Sigmoid colon (tissue), 7 donors: ENCODE data around the gene TSPAN14. TPM values are rescaled to one million over a fixed set of nuclear protein-coding genes. Genes with fewer than 3 reads are reported as not detected.

ENCODE experiments used
- DNase-seq: peaks from one replicate; pipeline ENCODE4 v3.0.0-alpha.2; 2019
- H3K27ac ChIP-seq, 4 donors: fragments of 200-600 bp; sonication (generic); one replicate each; pipeline ENCODE4 v1.5.1; 2016 to 2019; ENCODE audit warnings: mild to moderate bottlenecking in 1 of 4
- H3K27me3 ChIP-seq, 3 donors: fragments of 200-600 bp; sonication (generic); one replicate each; pipeline ENCODE4 v1.5.1; 2019; ENCODE audit warnings: mild to moderate bottlenecking in 1 of 3
- H3K36me3 ChIP-seq, 4 donors: fragments of 200-600 bp; sonication (generic); one replicate each; pipeline ENCODE4 v1.5.1; 2016 to 2019
- H3K4me1 ChIP-seq, 4 donors: fragments of 200-600 bp; sonication (generic); one replicate each; pipeline ENCODE4 v1.5.1; 2017 to 2019
- H3K4me3 ChIP-seq, 4 donors: fragments of 200-600 bp; sonication (generic); one replicate each; pipeline ENCODE4 v1.5.1; 2017 to 2019; ENCODE audit warnings: mild to moderate bottlenecking in 2 of 4, moderate library complexity in 1 of 4
- H3K9me3 ChIP-seq, 4 donors: fragments of 200-600 bp in 3 of 4; sonication (generic) in 3 of 4; one replicate each; pipeline versions ENCODE4 v1.5.1 to v1.6.1; 2013 to 2019
- EP300 ChIP-seq, 4 donors: sonication (generic); formaldehyde crosslinking; IDR thresholded peaks; one replicate each; pipeline ENCODE4 v1.6.1; 2017; ENCODE audit warnings: antibody characterized with exemption in 4 of 4
- POLR2A ChIP-seq, 2 donors: fragments of 450-650 bp; IDR thresholded peaks; one replicate each; pipeline ENCODE4 v1.6.1; 2016; ENCODE audit warnings: antibody characterized with exemption in 2 of 2, mild to moderate bottlenecking in 2 of 2, moderate library complexity in 2 of 2
- POLR2AphosphoS5 ChIP-seq, 4 donors: sonication (generic); formaldehyde crosslinking; IDR thresholded peaks; one replicate each; pipeline ENCODE4 v1.6.1; 2017; ENCODE audit warnings: antibody characterized with exemption in 4 of 4
- WGBS, 2 donors: extraction: QIAGEN DNeasy Blood & Tissue Kit; methylation state at CpG; one replicate each; pipeline ENCODE4 v1.1.7; 2013; 5-methylcytosine and 5-hydroxymethylcytosine counted together
- intact Hi-C: fragments of 100-400 bp; cut with DNase I; formaldehyde crosslinking; loops from one replicate; pipeline ENCODE4 v1.15.1; 2023
- polyA plus RNA-seq, 3 donors: library from polyadenylated mRNA; stranded (reverse); fragments of 200-250 nt; gene quantifications; one replicate each; pipeline ENCODE4 v1.2.3, GENCODE V29; 2013
- total RNA-seq, 4 donors: library from RNA; depleted of rRNA; stranded (reverse); fragments of >200 nt; gene quantifications; one replicate each; pipeline ENCODE4 v1.1.0, GENCODE V29; 2016
- TF ChIP-seq, protein P1 (sequence below), 4 experiments: fragments of 450-650 bp in 3 of 4; fragments of 200-600 bp in 1 of 4; IDR thresholded peaks; one replicate each; pipeline ENCODE4 v1.5.1; 2016 to 2019; ENCODE audit warnings: antibody characterized with exemption in 4 of 4, mild to moderate bottlenecking in 3 of 4, moderate library complexity in 2 of 4
- donor health status: healthy with polysubstance abuse.
- donor health status: Bipolar disorder and iron deficiency.
- donor health status: healthy.

The TSPAN14 gene
- total and polyA plus RNA-seq, 7 donors, result 12.0 to 67.3 (median 23.5) TPM

DNA sequence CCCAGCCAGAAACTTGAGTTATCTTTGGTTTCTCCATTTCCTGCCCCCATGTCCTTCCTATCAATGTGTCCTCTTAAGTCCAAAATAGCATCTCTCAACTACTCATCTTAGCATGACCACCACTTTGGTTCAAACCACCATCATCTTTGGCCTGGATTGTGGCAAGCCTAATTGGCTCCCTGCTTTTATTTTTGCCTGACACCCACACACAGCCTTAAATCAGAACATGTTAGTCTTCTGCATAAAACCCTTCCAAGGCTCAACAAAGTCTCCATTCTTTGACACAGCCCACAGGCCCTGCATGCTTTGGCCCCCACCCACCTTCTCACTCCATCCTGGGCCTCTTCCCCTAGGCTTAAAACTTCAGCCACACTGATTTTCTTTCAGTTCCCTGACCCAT lies 2.0 kb upstream of the TSPAN14 start:
- intact Hi-C loops, result loop anchor here (5.0 kb wide), 2 partner anchors 40 to 70 kb away; no protein-coding TSS in a partner anchor
- TF ChIP-seq, protein P1, sequence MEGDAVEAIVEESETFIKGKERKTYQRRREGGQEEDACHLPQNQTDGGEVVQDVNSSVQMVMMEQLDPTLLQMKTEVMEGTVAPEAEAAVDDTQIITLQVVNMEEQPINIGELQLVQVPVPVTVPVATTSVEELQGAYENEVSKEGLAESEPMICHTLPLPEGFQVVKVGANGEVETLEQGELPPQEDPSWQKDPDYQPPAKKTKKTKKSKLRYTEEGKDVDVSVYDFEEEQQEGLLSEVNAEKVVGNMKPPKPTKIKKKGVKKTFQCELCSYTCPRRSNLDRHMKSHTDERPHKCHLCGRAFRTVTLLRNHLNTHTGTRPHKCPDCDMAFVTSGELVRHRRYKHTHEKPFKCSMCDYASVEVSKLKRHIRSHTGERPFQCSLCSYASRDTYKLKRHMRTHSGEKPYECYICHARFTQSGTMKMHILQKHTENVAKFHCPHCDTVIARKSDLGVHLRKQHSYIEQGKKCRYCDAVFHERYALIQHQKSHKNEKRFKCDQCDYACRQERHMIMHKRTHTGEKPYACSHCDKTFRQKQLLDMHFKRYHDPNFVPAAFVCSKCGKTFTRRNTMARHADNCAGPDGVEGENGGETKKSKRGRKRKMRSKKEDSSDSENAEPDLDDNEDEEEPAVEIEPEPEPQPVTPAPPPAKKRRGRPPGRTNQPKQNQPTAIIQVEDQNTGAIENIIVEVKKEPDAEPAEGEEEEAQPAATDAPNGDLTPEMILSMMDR (IDR thresholded peaks at IDR 0.05), result no peak
- no peak for TF ChIP-seq EP300 (IDR thresholded peaks at IDR 0.05)
- TF ChIP-seq POLR2A (IDR thresholded peaks at IDR 0.05), result no peak
- TF ChIP-seq POLR2AphosphoS5 (IDR thresholded peaks at IDR 0.05), result no peak
- Histone ChIP-seq H3K36me3 (no peaks in the 10 kb centered on the region), H3K9me3 (no peaks in the 10 kb centered on the region), H3K27me3 (no peaks in the 10 kb centered on the region), H3K27ac (peak overlapping the region in 1 of 4 donors; percentile 93), H3K4me3 (no peak overlapping the region), H3K4me1 (peaks cover 0 to 32% (median 28%) of the 10 kb centered on the region in 4 donors)
- DNase-seq, result no peak

DNA sequence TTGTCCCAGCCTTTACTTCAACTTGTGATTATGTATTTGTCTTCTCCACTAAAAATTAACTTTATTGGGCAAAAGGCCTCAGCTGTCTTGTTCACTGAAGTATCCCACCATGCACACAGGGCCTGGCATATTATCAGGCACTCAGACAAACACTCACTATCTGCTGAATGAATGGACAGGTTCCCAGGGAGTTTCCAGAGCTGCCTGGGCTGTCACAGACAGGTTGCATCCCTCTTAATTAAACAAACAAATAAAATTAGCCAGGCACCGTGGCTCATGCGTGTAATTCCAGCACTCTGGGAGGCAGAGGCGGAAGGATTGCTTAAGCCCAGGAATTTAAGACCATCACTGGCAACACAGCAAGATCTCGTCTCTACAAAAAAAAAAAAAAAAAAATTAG lies 1.5 kb upstream of the TSPAN14 start:
- H3K27ac ChIP-seq, result peak overlapping the region in 3 of 4 donors; percentile 86 to 98 (median 93)
- no peak for DNase-seq
- no peaks in the 10 kb centered on the region for H3K27me3 ChIP-seq
- H3K36me3 ChIP-seq, result no peaks in the 10 kb centered on the region
- TF ChIP-seq POLR2A (IDR thresholded peaks at IDR 0.05), result no peak
- TF ChIP-seq POLR2AphosphoS5 (IDR thresholded peaks at IDR 0.05), result no peak
- TF ChIP-seq, protein P1 (IDR thresholded peaks at IDR 0.05), result no peak
- no peak for TF ChIP-seq EP300 (IDR thresholded peaks at IDR 0.05)
- 80 to 85% methylated on average over 4 of the region's 4 CpGs for WGBS, 2 donors
- no peaks in the 10 kb centered on the region for H3K9me3 ChIP-seq
- intact Hi-C loops, result loop anchor here (5.0 kb wide), 2 partner anchors 40 to 70 kb away; no protein-coding TSS in a partner anchor
- no peak overlapping the region for H3K4me3 ChIP-seq
- H3K4me1 ChIP-seq, result peaks cover 0 to 34% (median 29%) of the 10 kb centered on the region in 4 donors

DNA sequence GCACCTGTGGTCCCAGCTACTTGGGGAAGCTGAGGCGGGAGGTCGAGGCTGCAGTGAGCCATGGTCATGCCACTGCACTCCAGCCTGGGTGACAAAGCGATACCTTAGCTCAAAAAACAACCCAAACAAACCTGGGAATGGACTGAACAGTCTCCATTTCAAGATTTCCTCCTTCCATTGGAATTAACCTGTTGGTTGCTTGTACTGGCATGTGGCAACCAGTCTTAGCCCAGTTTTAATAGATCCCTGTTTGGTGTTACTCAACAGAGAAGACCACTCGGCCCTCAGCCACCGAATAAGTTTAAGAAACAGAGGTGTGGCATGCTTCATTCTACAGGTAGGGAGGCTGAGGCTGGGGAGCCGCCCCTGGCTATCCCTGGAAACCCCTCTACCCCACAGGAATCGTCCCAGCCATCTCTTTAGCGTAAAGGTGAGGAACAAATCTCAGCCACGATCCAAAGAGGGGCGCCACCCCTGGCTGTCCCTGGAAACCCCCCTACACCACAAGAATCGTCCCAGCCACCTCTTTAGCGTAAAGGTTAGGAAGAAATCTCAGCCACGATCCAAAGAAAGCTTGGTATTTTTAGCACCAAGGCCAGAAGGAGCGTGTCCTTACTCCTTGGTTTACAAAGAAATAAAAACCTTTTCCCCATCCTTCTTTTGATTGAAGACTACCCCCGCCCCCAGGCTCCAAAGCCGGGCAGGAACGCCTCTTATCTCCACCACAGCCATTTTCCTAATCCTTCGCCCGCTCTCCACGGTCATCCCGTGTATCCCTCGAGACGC lies 861 bp upstream of the TSPAN14 start:
- no peak for DNase-seq
- intact Hi-C loops, result loop anchor here (5.0 kb wide), 2 partner anchors 41 to 71 kb away; no protein-coding TSS in a partner anchor
- no peaks in the 10 kb centered on the region for H3K36me3 ChIP-seq
- H3K27me3 ChIP-seq, result no peaks in the 10 kb centered on the region
- H3K4me3 ChIP-seq, result peak overlapping the region; percentile 18 to 97 (median 58)
- peak overlapping the region; percentile 86 to 100 (median 96) for H3K27ac ChIP-seq
- H3K4me1 ChIP-seq, result peaks cover 0 to 37% (median 32%) of the 10 kb centered on the region in 4 donors
- 36 to 42% methylated on average over 23 of the region's 23 CpGs for WGBS, 2 donors
- H3K9me3 ChIP-seq, result no peaks in the 10 kb centered on the region
- TF ChIP-seq, protein P1 (IDR thresholded peaks at IDR 0.05), result no peak
- TF ChIP-seq EP300 (IDR thresholded peaks at IDR 0.05), result no peak
- TF ChIP-seq POLR2A (IDR thresholded peaks at IDR 0.05), result peak in 1 of 2 donors; percentile 42
- no peak for TF ChIP-seq POLR2AphosphoS5 (IDR thresholded peaks at IDR 0.05)

DNA sequence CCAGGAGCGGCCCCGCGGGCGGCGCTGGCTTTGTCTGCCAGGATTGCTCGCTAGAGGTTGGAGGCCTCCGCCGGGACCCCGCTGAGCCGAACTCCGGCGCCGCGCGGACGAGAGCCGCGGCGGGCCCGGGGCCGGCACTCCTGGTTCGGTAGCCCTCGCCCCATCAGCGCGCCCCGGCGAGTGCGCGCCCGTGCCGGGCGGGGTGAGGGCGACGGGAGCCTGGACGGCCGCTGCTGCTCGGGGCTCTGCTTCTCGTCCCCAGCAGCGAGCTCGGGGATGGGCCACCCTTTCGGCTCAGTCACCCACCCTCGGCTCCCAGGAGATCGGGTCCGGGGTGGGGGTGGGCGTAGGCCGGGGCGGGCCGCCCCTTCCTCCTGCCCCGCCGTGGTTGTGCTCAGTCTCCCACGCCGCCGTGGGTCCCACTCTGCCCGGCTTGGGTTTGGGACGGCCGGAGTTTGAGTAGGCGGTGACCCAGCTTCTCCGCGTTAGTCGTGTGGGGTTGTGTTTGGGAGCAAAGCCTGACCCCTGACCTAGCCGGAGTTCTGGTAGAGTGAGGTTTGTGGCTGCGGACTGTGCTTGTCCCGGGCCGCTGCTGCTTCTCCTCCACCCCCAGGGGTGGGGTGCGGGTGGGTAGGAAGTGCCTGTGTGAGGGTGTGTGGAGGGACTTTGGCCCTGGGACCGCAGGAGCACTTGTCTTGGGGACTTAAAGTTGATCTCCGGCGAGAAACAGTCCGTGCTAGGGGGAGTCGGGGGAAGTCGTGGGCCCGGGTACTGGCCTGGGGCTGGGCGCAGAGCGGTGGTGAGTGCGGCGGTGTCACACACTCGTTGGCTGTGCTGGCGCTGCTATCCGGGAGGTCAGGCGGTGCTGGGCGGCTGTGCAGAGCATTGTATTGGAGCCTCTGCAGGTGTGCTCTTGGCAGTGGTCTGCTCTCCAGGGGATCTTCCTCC lies 677 bp downstream of the TSPAN14 start:
- Histone ChIP-seq H3K4me1 (peaks cover 0 to 48% (median 43%) of the 10 kb centered on the region in 4 donors), H3K27ac (peak overlapping the region; percentile 96 to 100 (median 98)), H3K9me3 (no peaks in the 10 kb centered on the region), H3K4me3 (peak overlapping the region; percentile 76 to 97 (median 89)), H3K36me3 (no peaks in the 10 kb centered on the region), H3K27me3 (no peaks in the 10 kb centered on the region)
- intact Hi-C loops, result loop anchor here (1.0 to 5.0 kb wide), 3 partner anchors 42 to 72 kb away; no protein-coding TSS in a partner anchor
- WGBS, 2 donors, result 1% methylated on average over 81 of the region's 81 CpGs
- DNase-seq, result peak; percentile 78
- TF ChIP-seq, protein P1 (IDR thresholded peaks at IDR 0.05), result no peak
- TF ChIP-seq POLR2AphosphoS5 (IDR thresholded peaks at IDR 0.05), result peak in 2 of 4 donors; percentile 16 to 17
